HepG2 (cell line): Measurements from ENCODE around the gene IPO8. TPM values are rescaled to one million over a fixed set of nuclear protein-coding genes. Genes with fewer than 3 reads are reported as not detected.

Experiments
- ATAC-seq: fragments of 200-7000 bp; cut with Tn5 transposase; 3 replicates; pipeline ENCODE4 v1.9.1; 2020; ENCODE audit warnings: mild to moderate bottlenecking, moderate library complexity
- BruUV-seq: library from RNA; stranded (reverse); fragments of 400-500 nt; replicated peaks from 2 replicates; lab custom pipeline; 2021; lab: Mats Ljungman, UMichigan
- CTCF ChIA-PET: fragments of 300-600 bp; formaldehyde crosslinking; extraction: SDS; loops from one replicate; lab custom pipeline; 2021; ENCODE audit warnings: low total read pairs, inconsistent platforms, low intra/inter-chr PET ratio; lab: Yijun Ruan, JAX
- POLR2A ChIA-PET: fragments of 350-600 bp; sonication (Branson Sonifier 250); formaldehyde crosslinking; loops from one replicate; lab custom pipeline; 2020; ENCODE audit warnings: antibody characterized with exemption, inconsistent platforms; lab: Yijun Ruan, JAX
- DNase-seq: peaks from one replicate; pipeline ENCODE4 v3.0.0-alpha.2; 2015; ENCODE audit warnings: low spot score
- FAIRE-seq: peaks from 3 replicates; lab custom pipeline; 2011; peaks lifted over from hg19 to GRCh38; lab: Jason Lieb, UNC
- H2AFZ ChIP-seq: one replicate; pipeline ENCODE4 v1.6.1; 2011; ENCODE audit warnings: low read length, inconsistent platforms
- H3K27ac ChIP-seq: fragments of 300-600 bp; 3 replicates; pipeline ENCODE4 v1.8.0; 2011; ENCODE audit warnings: mixed run types, mild to moderate bottlenecking, mixed read lengths, low read length, inconsistent platforms; ENCODE audit not compliant: insufficient read depth; ENCODE audit errors: extremely low read length
- H3K27me3 ChIP-seq, 2 experiments: fragments of 200-600 bp in 1 of 2; 2 replicates in 1 of 2; 3 replicates in 1 of 2; pipeline versions ENCODE4 v1.6.0 to v1.8.0; 2011; ENCODE audit warnings: low read length in 2 of 2, mild to moderate bottlenecking in 2 of 2, moderate library complexity in 2 of 2, inconsistent platforms in 1 of 2; ENCODE audit not compliant: insufficient read depth in 2 of 2, control insufficient read depth in 1 of 2
- H3K36me3 ChIP-seq, 2 experiments: fragments of 200-600 bp in 1 of 2; replicated peaks in 1 of 2; 2 replicates in 1 of 2; 3 replicates in 1 of 2; pipeline versions ENCODE4 v1.5.1 to v1.8.0; 2011; ENCODE audit warnings: low read length in 2 of 2, inconsistent platforms in 1 of 2; ENCODE audit not compliant: insufficient read depth in 2 of 2, control insufficient read depth in 1 of 2
- H3K4me1 ChIP-seq: 2 replicates; pipeline ENCODE4 v1.5.1; 2012; ENCODE audit warnings: low read length, inconsistent platforms; ENCODE audit not compliant: insufficient read depth
- H3K4me2 ChIP-seq: 2 replicates; pipeline ENCODE4 v1.6.0; 2011; ENCODE audit warnings: low read depth, low read length, inconsistent platforms
- H3K4me3 ChIP-seq, 3 experiments: fragments of 200-600 bp in 1 of 3; sonication (generic), shearing (Covaris generic) in 1 of 3; replicated peaks in 1 of 3; 2 replicates each; pipeline ENCODE4 v1.5.1; 2011 to 2016; ENCODE audit warnings: low read length in 3 of 3, inconsistent platforms in 2 of 3, low read depth in 2 of 3, mild to moderate bottlenecking in 2 of 3, control low read depth in 1 of 3, mixed read lengths in 1 of 3; ENCODE audit not compliant: insufficient read depth in 1 of 3
- H3K79me2 ChIP-seq: one replicate; pipeline ENCODE4 v1.6.1; 2011; ENCODE audit warnings: low read length, inconsistent platforms; ENCODE audit not compliant: insufficient read depth
- H3K9ac ChIP-seq: 2 replicates; pipeline ENCODE4 v1.6.0; 2011; ENCODE audit warnings: mild to moderate bottlenecking, low read depth, low read length, inconsistent platforms; ENCODE audit not compliant: insufficient read depth
- H3K9me3 ChIP-seq: 2 replicates; pipeline ENCODE4 v1.5.1; 2012; ENCODE audit warnings: mild to moderate bottlenecking, low read length
- H4K20me1 ChIP-seq: 2 replicates; pipeline ENCODE4 v1.6.0; 2011; ENCODE audit warnings: inconsistent platforms, mild to moderate bottlenecking, low read length, moderate library complexity; ENCODE audit not compliant: insufficient read depth
- FOXP1 ChIP-seq, 2 experiments: fragments of 450-650 bp in 1 of 2; IDR thresholded peaks; 2 replicates each; pipeline ENCODE4 v1.6.1; 2017 to 2018; ENCODE audit warnings: antibody characterized with exemption in 1 of 2
- HES4 ChIP-seq: sonication (generic); formaldehyde crosslinking; IDR thresholded peaks from 2 replicates; pipeline ENCODE4 v1.9.0; 2021; ENCODE audit warnings: mild to moderate bottlenecking, missing genetic modification reagents, borderline replicate concordance
- HOXD1 ChIP-seq: sonication (generic); formaldehyde crosslinking; IDR thresholded peaks from 2 replicates; pipeline ENCODE4 v1.5.0; 2020; ENCODE audit warnings: missing genetic modification reagents
- MAFF ChIP-seq: IDR thresholded peaks from 2 replicates; pipeline ENCODE4 v1.6.1; 2011; ENCODE audit warnings: low read depth, low read length, improper control_type of control experiment
- MAFK ChIP-seq, 2 experiments: IDR thresholded peaks in 1 of 2; conservative IDR thresholded peaks in 1 of 2; 2 replicates each; pipeline ENCODE4 v1.6.1; 2011; ENCODE audit warnings: improper control_type of control experiment in 2 of 2, low read length in 2 of 2
- MTA1 ChIP-seq: sonication (generic); formaldehyde crosslinking; IDR thresholded peaks from 2 replicates; pipeline ENCODE4 v1.4.0; 2020; ENCODE audit warnings: missing genetic modification reagents, mild to moderate bottlenecking, borderline replicate concordance
- RFX1 ChIP-seq: fragments of 450-650 bp; IDR thresholded peaks from 2 replicates; pipeline ENCODE4 v1.6.1; 2017
- SALL2 ChIP-seq: sonication (generic); formaldehyde crosslinking; IDR thresholded peaks from 2 replicates; pipeline ENCODE4 v1.8.1; 2023; ENCODE audit warnings: mild to moderate bottlenecking, missing genetic modification reagents, inconsistent platforms
- U2AF1 ChIP-seq: fragments of 200-400 bp; formaldehyde crosslinking; optimal IDR thresholded peaks from 2 replicates; pipeline ENCODE3; 2017; ENCODE audit warnings: mild to moderate bottlenecking, low read depth, low read length
- YEATS2 ChIP-seq: sonication (generic); formaldehyde crosslinking; IDR thresholded peaks from 2 replicates; pipeline ENCODE4 v1.4.0; 2020; ENCODE audit warnings: missing genetic modification reagents, borderline replicate concordance
- ZNF619 ChIP-seq: sonication (generic); formaldehyde crosslinking; IDR thresholded peaks from 2 replicates; pipeline ENCODE4 v1.4.0; 2020; ENCODE audit warnings: mild to moderate bottlenecking, missing genetic modification reagents
- ZNF75D ChIP-seq: sonication (generic); formaldehyde crosslinking; IDR thresholded peaks from 2 replicates; pipeline ENCODE4 v1.8.1; 2023; ENCODE audit warnings: missing genetic modification reagents, mild to moderate bottlenecking, borderline replicate concordance
- ZNF768 ChIP-seq: sonication (generic); formaldehyde crosslinking; IDR thresholded peaks from 2 replicates; pipeline ENCODE4 v1.4.0; 2020; ENCODE audit warnings: missing genetic modification reagents
- ZNF883 ChIP-seq: sonication (generic); formaldehyde crosslinking; IDR thresholded peaks from 2 replicates; pipeline ENCODE4 v1.5.1; 2020; ENCODE audit warnings: mild to moderate bottlenecking, missing genetic modification reagents; ENCODE audit errors: not compliant biosample characterization
- WGBS: methylation state at CpG from one replicate; pipeline ENCODE4 v1.1.6; 2017; ENCODE audit warnings: low lambda C conversion rate; 5-methylcytosine and 5-hydroxymethylcytosine counted together
- in situ Hi-C: cut with HindIII; loops from 2 replicates; pipeline ENCODE4 v1.10.0; 2017; ENCODE audit warnings: low pct_unique_long_range_greater_than_20kb; ENCODE audit not compliant: extremely low pct_ligation_motif_present
- intact Hi-C: fragments of 100-400 bp; cut with micrococcal nuclease; formaldehyde crosslinking; loops from one replicate; pipeline ENCODE4 v1.10.0; 2022; ENCODE audit not compliant: unreplicated experiment
- polyA plus RNA-seq, 8 experiments: library from polyadenylated mRNA; depleted of rRNA in 3 of 8; stranded (reverse) in 7 of 8; unstranded in 1 of 8; fragments of >200 nt; fragmentation: Illumina TruSeq in 4 of 8; extraction: Trizol in 4 of 8; gene quantifications; 2 replicates each; pipeline versions ENCODE4 v1.2.1 to v1.2.3, GENCODE V29; 2011 to 2016; ENCODE audit warnings: low read depth in 4 of 8, missing spikeins in 1 of 8, mixed read lengths in 1 of 8; ENCODE audit not compliant: insufficient read depth in 1 of 8
- total RNA-seq, 5 experiments: library from RNA; depleted of rRNA; stranded (reverse); fragments of >200 nt; fragmentation: Illumina TruSeq; extraction: Trizol; gene quantifications; 2 replicates each; pipeline ENCODE4 v1.2.3, GENCODE V29; 2016; ENCODE audit warnings: low read depth in 1 of 5
- TF ChIP-seq, protein P1 (sequence below): sonication (generic); formaldehyde crosslinking; IDR thresholded peaks from 2 replicates; pipeline ENCODE4 v1.5.1; 2020; ENCODE audit warnings: missing genetic modification reagents, mild to moderate bottlenecking, borderline replicate concordance
- TF ChIP-seq, protein P2 (sequence below): sonication (generic); formaldehyde crosslinking; conservative IDR thresholded peaks from 2 replicates; pipeline ENCODE4 v1.4.0; 2020; ENCODE audit warnings: missing genetic modification reagents
- TF ChIP-seq, protein P3 (sequence below): IDR thresholded peaks from 2 replicates; pipeline ENCODE4 v1.6.1; 2016; ENCODE audit warnings: missing compliant biosample characterization, missing genetic modification reagents, borderline replicate concordance

The IPO8 gene
- total and polyA plus RNA-seq, 2 of the 13 experiments (the other 11 are each of a cell fraction or from before 2014, with no cell fraction given) = 6.3 to 21.8 TPM

DNA sequence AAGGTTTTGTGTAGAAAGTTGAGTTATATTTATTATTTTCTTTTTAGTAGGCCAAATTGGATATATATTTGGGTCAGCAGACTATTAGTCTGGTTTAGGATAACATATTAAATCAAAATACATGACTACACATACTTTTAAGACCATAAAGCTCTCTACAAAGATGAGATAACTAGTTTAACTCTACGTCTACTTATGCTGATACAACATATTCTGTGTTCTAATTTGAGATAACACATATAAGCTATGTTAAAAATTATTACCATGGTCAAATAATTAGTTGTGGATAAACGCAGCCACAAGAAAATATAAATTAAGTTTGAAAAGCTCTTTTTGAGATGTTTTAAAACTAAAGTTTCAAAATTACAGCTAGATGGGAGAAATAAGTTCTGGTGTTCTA lies 55.3 kb downstream of the IPO8 start:
- no TSS peak for BruUV-seq

DNA sequence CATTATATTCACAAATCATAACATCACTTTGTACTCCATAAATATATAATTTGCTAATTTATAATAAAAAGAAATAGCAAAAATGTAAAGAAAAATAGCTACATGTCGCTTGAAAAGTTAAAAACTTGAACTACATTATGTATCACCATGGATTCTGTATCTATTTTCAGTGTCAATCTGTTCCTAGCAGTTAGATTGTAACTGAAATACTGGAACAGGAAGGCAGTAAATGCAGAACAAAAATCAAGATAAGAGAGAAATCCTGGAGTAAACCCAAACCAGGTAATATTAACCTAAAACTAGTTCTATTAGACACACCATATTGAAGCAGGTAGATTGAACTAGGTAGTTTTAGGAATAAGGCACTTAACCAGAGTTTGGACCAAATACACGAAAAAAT lies 60.3 kb downstream of the IPO8 start:
- no peak overlapping the region for H3K4me3 ChIP-seq
- no peak overlapping the region for H2AFZ ChIP-seq
- no TSS peak for BruUV-seq
- ChIA-PET POLR2A (no interaction called here), CTCF (no interaction called here)
- ATAC-seq (no peak), DNase-seq (no peak), FAIRE-seq (no peak)
- no peak overlapping the region for H3K27ac ChIP-seq
- no peaks in the 10 kb centered on the region for H3K4me1 ChIP-seq
- no peaks in the 10 kb centered on the region for H3K79me2 ChIP-seq
- in situ Hi-C loops = no loop called here
- H3K4me2 ChIP-seq = no peak overlapping the region
- intact Hi-C loops = no loop called here
- no peaks in the 10 kb centered on the region for H3K9me3 ChIP-seq
- peaks cover 1 to 43% of the 10 kb centered on the region in 2 experiments; a peak in 4 of 5 replicates for H3K36me3 ChIP-seq
- no peaks in the 10 kb centered on the region for H4K20me1 ChIP-seq
- no peaks in the 10 kb centered on the region; a peak in 1 of 5 replicates for H3K27me3 ChIP-seq
- 91% methylated on average over 2 of the region's 2 CpGs for WGBS
- no peak overlapping the region for H3K9ac ChIP-seq
- TF ChIP-seq SALL2 = no peak
- TF ChIP-seq, protein P1, sequence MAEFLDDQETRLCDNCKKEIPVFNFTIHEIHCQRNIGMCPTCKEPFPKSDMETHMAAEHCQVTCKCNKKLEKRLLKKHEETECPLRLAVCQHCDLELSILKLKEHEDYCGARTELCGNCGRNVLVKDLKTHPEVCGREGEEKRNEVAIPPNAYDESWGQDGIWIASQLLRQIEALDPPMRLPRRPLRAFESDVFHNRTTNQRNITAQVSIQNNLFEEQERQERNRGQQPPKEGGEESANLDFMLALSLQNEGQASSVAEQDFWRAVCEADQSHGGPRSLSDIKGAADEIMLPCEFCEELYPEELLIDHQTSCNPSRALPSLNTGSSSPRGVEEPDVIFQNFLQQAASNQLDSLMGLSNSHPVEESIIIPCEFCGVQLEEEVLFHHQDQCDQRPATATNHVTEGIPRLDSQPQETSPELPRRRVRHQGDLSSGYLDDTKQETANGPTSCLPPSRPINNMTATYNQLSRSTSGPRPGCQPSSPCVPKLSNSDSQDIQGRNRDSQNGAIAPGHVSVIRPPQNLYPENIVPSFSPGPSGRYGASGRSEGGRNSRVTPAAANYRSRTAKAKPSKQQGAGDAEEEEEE (CRISPR knock-in tag) = no peak
- no peak for TF ChIP-seq HOXD1
- TF ChIP-seq MTA1 = no peak
- no peak for TF ChIP-seq U2AF1
- no peak for TF ChIP-seq ZNF75D (CRISPR knock-in tag)
- TF ChIP-seq, protein P2, sequence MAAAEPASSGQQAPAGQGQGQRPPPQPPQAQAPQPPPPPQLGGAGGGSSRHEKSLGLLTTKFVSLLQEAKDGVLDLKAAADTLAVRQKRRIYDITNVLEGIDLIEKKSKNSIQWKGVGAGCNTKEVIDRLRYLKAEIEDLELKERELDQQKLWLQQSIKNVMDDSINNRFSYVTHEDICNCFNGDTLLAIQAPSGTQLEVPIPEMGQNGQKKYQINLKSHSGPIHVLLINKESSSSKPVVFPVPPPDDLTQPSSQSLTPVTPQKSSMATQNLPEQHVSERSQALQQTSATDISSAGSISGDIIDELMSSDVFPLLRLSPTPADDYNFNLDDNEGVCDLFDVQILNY (CRISPR knock-in tag) = no peak
- TF ChIP-seq FOXP1 (IDR thresholded peaks at IDR 0.05) = no peak
- no peak for TF ChIP-seq FOXP1 (CRISPR knock-in tag; IDR thresholded peaks at IDR 0.05)

More for the DNA sequence above, 55.3 kb downstream of the IPO8 start:
- DNase-seq (no peak), ATAC-seq (no peak), FAIRE-seq (no peak)
- WGBS = 99% methylated on average over 2 of the region's 2 CpGs
- no peaks in the 10 kb centered on the region for H3K9me3 ChIP-seq
- intact Hi-C loops (no loop called here), in situ Hi-C loops (no loop called here)
- no peak overlapping the region for H3K4me3 ChIP-seq
- H2AFZ ChIP-seq = no peak overlapping the region
- H3K4me2 ChIP-seq = no peak overlapping the region
- H4K20me1 ChIP-seq = no peaks in the 10 kb centered on the region
- H3K27ac ChIP-seq = no peak overlapping the region
- TF ChIP-seq ZNF883 (no peak), ZNF768 (no peak), MAFK (conservative IDR thresholded peaks at IDR 0.05 in 1 of 2, IDR thresholded peaks at IDR 0.05 in 1 of 2; ENCODE audit: low read length in 2 of 2) (peak; percentile 27 to 57; a peak in 3 of 4 replicates), YEATS2 (CRISPR knock-in tag) (no peak), HES4 (no peak), ZNF619 (CRISPR knock-in tag) (no peak), RFX1 (no peak), MAFF (peak; percentile 37; the same call in 1 of the 2 replicates)
- TF ChIP-seq, protein P3, sequence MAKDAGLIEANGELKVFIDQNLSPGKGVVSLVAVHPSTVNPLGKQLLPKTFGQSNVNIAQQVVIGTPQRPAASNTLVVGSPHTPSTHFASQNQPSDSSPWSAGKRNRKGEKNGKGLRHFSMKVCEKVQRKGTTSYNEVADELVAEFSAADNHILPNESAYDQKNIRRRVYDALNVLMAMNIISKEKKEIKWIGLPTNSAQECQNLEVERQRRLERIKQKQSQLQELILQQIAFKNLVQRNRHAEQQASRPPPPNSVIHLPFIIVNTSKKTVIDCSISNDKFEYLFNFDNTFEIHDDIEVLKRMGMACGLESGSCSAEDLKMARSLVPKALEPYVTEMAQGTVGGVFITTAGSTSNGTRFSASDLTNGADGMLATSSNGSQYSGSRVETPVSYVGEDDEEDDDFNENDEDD (CRISPR knock-in tag) = no peak
- no peaks in the 10 kb centered on the region for H3K79me2 ChIP-seq
- H3K9ac ChIP-seq = no peak overlapping the region
- ChIA-PET POLR2A (no interaction called here), CTCF (no interaction called here)
- peaks cover 1 to 16% of the 10 kb centered on the region in 2 experiments; a peak in 4 of 5 replicates for H3K36me3 ChIP-seq
- no peaks in the 10 kb centered on the region for H3K27me3 ChIP-seq
- 0 out of 2 replicates have a peak, but pooled peaks cover 5% of the 10 kb centered on the region for H3K4me1 ChIP-seq
